ENCODE measurements around the gene PDE4B. TPM values are rescaled to one million over a fixed set of nuclear protein-coding genes. Genes with fewer than 3 reads are reported as not detected.
A peak's percentile ranks its signal among the peaks of the same experiment; 100 is the strongest.

PDE4B gene
- polyA plus RNA-seq, 2 of the 4 experiments (the other 2 are of a cell fraction), result 20.2 to 56.8 TPM

DNA sequence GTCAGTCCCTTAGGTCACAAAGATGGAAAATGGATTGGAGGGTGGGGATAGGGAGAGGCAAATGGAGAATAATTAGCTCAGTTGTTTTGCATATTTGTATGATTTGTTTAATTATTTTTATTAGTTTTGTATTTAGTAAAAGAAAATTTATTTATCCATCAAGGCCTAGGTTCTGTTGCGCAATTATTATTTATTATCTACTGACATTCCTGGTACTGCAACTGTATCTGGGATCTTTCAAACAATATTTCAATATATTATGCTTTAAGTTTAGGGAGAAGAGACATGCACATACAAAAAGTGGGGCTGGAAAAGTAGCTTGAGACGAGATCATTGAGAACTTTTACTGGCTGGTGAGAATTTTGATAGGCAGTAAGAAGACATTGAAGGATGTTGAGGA is 424.9 kb downstream of the PDE4B start:
- TF ChIP-seq TP53 (CRISPR knock-in tag; IDR thresholded peaks at IDR 0.05) (no peak), NPAS2 (CRISPR knock-in tag; IDR thresholded peaks at IDR 0.05; ENCODE audit: borderline replicate concordance) (no peak), FOXS1 (CRISPR knock-in tag; IDR thresholded peaks at IDR 0.05) (no peak), CHD2 (IDR thresholded peaks at IDR 0.05; ENCODE audit: low read length, partially characterized antibody) (no peak), CEBPB (IDR thresholded peaks at IDR 0.05) (peak; percentile 32 to 70; a peak in 2 of 4 replicates), HDAC2 (IDR thresholded peaks at IDR 0.05) (no peak), CBX8 (IDR thresholded peaks at IDR 0.05) (no peak), JUNB (IDR thresholded peaks at IDR 0.05) (no peak)
- Histone ChIP-seq H3K9me3 (no peaks in the 10 kb centered on the region), H3K4me2 (peak overlapping the region; percentile 39; the same call in 2 of the 3 replicates), H3K27ac (peak overlapping the region in 1 of 2 experiments; percentile 71; a peak in 4 of 6 replicates), H3K4me1 (peaks cover 50% of the 10 kb centered on the region), H3K4me3 (no peak overlapping the region)
- FAIRE-seq, result no peak
- CTCF ChIA-PET, result interaction anchor here (1.1 to 2.8 kb wide), 2 partner anchors 12 to 25 kb away, joined by 4 to 10 read pairs; no protein-coding TSS in a partner anchor
- no peak for DNase-seq (ENCODE audit: low read depth in 1 of 2, low spot score in 1 of 2)
- no peak for ATAC-seq
- POLR2A ChIA-PET, result no interaction called here
- 95% methylated on average over 2 of the region's 2 CpGs for WGBS (ENCODE audit: missing lambda C conversion rate)

DNA sequence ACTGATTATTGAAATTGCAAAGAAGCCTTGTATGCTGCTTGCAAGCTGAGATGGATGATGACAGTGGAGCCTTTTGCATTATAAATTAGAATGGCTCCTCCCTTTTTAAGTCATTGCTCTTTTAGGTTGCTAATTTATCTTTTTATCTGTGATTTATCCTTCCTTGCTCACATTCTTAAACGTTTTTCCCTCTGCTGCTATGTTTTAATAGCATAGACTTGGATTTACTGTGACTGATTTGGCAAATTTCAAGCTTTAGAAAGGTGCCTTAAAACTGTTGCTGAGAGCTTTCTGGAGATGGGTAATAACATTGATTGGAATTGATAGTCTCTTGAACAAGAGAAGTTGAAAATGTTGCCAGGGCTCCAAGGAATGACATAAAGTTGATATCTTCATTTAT is 427.8 kb downstream of the PDE4B start:
- Histone ChIP-seq H3K9me3 (no peaks in the 10 kb centered on the region), H3K4me3 (no peak overlapping the region), H3K4me1 (peaks cover 54% of the 10 kb centered on the region), H3K4me2 (no peak overlapping the region), H3K27ac (no peak overlapping the region)
- TF ChIP-seq POLR2A (IDR thresholded peaks at IDR 0.05; ENCODE audit: low read length), result no peak
- TF ChIP-seq, protein P1, sequence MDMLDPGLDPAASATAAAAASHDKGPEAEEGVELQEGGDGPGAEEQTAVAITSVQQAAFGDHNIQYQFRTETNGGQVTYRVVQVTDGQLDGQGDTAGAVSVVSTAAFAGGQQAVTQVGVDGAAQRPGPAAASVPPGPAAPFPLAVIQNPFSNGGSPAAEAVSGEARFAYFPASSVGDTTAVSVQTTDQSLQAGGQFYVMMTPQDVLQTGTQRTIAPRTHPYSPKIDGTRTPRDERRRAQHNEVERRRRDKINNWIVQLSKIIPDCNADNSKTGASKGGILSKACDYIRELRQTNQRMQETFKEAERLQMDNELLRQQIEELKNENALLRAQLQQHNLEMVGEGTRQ (IDR thresholded peaks at IDR 0.05), result no peak
- TF ChIP-seq CBX8 (IDR thresholded peaks at IDR 0.05), result no peak
- TF ChIP-seq NPAS2 (CRISPR knock-in tag; IDR thresholded peaks at IDR 0.05; ENCODE audit: borderline replicate concordance), result no peak
- no peak for TF ChIP-seq ZC3H11A (IDR thresholded peaks at IDR 0.05)
- no peak for TF ChIP-seq ZSCAN20 (CRISPR knock-in tag; IDR thresholded peaks at IDR 0.05)
- no peak for TF ChIP-seq KDM1A (IDR thresholded peaks at IDR 0.05; ENCODE audit: low read depth)
- TF ChIP-seq, protein P2, sequence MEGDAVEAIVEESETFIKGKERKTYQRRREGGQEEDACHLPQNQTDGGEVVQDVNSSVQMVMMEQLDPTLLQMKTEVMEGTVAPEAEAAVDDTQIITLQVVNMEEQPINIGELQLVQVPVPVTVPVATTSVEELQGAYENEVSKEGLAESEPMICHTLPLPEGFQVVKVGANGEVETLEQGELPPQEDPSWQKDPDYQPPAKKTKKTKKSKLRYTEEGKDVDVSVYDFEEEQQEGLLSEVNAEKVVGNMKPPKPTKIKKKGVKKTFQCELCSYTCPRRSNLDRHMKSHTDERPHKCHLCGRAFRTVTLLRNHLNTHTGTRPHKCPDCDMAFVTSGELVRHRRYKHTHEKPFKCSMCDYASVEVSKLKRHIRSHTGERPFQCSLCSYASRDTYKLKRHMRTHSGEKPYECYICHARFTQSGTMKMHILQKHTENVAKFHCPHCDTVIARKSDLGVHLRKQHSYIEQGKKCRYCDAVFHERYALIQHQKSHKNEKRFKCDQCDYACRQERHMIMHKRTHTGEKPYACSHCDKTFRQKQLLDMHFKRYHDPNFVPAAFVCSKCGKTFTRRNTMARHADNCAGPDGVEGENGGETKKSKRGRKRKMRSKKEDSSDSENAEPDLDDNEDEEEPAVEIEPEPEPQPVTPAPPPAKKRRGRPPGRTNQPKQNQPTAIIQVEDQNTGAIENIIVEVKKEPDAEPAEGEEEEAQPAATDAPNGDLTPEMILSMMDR (IDR thresholded peaks at IDR 0.05), result no peak
- no peak for TF ChIP-seq ZNF302 (CRISPR knock-in tag; IDR thresholded peaks at IDR 0.05)
- TF ChIP-seq FOSL2 (IDR thresholded peaks at IDR 0.05), result no peak
- no peak for TF ChIP-seq FOSL2 (CRISPR knock-in tag; IDR thresholded peaks at IDR 0.05)
- TF ChIP-seq, protein P3, sequence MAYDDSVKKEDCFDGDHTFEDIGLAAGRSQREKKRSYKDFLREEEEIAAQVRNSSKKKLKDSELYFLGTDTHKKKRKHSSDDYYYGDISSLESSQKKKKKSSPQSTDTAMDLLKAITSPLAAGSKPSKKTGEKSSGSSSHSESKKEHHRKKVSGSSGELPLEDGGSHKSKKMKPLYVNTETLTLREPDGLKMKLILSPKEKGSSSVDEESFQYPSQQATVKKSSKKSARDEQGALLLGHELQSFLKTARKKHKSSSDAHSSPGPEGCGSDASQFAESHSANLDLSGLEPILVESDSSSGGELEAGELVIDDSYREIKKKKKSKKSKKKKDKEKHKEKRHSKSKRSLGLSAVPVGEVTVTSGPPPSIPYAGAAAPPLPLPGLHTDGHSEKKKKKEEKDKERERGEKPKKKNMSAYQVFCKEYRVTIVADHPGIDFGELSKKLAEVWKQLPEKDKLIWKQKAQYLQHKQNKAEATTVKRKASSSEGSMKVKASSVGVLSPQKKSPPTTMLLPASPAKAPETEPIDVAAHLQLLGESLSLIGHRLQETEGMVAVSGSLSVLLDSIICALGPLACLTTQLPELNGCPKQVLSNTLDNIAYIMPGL (CRISPR knock-in tag; IDR thresholded peaks at IDR 0.05; ENCODE audit: borderline replicate concordance), result no peak
- TF ChIP-seq ESRRA (IDR thresholded peaks at IDR 0.05; ENCODE audit: borderline replicate concordance, low read length), result no peak
- TF ChIP-seq CBX2 (IDR thresholded peaks at IDR 0.05; ENCODE audit: borderline replicate concordance, low read depth), result no peak
- TF ChIP-seq, protein P4, sequence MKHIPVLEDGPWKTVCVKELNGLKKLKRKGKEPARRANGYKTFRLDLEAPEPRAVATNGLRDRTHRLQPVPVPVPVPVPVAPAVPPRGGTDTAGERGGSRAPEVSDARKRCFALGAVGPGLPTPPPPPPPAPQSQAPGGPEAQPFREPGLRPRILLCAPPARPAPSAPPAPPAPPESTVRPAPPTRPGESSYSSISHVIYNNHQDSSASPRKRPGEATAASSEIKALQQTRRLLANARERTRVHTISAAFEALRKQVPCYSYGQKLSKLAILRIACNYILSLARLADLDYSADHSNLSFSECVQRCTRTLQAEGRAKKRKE (CRISPR knock-in tag; IDR thresholded peaks at IDR 0.05; ENCODE audit: low read depth), result no peak
- TF ChIP-seq, protein P5, sequence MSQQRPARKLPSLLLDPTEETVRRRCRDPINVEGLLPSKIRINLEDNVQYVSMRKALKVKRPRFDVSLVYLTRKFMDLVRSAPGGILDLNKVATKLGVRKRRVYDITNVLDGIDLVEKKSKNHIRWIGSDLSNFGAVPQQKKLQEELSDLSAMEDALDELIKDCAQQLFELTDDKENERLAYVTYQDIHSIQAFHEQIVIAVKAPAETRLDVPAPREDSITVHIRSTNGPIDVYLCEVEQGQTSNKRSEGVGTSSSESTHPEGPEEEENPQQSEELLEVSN (IDR thresholded peaks at IDR 0.05; ENCODE audit: borderline replicate concordance, low read depth), result no peak
- TF ChIP-seq MAFK (IDR thresholded peaks at IDR 0.05; ENCODE audit: partially characterized antibody), result no peak
- TF ChIP-seq, protein P6, sequence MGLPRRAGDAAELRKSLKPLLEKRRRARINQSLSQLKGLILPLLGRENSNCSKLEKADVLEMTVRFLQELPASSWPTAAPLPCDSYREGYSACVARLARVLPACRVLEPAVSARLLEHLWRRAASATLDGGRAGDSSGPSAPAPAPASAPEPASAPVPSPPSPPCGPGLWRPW (IDR thresholded peaks at IDR 0.05), result no peak
- no peak for TF ChIP-seq FOSB (CRISPR knock-in tag; IDR thresholded peaks at IDR 0.05)
- no peak for TF ChIP-seq NFE2L2 (conservative IDR thresholded peaks at IDR 0.05; ENCODE audit: low read length)
- no peak for TF ChIP-seq HDAC2 (IDR thresholded peaks at IDR 0.05)
- 4% methylated on average over 1 of the region's 1 CpG for WGBS (ENCODE audit: missing lambda C conversion rate)
- DNase-seq (ENCODE audit: low read depth in 1 of 2, low spot score in 1 of 2) (no peak), ATAC-seq (no peak), FAIRE-seq (no peak)
- CTCF ChIA-PET, result no interaction called here
- POLR2A ChIA-PET, result no interaction called here

Data from A549 (cell line).